GM23338 (cell line): ENCODE results near the gene SMIM14.

Experiments
- CREB1 ChIP-seq: fragments of 250-450 bp; sonication (Bioruptor Pico); IDR thresholded peaks from 2 replicates; pipeline ENCODE4 v1.5.0; 2020; ENCODE audit warnings: low read depth, mild to moderate bottlenecking, moderate library complexity
- EZH2 ChIP-seq: fragments of 200-600 bp; sonication (generic); IDR thresholded peaks from one replicate; pipeline ENCODE4 v1.8.0; 2017; ENCODE audit warnings: antibody characterized with exemption, mild to moderate bottlenecking, low read depth; ENCODE audit not compliant: unreplicated experiment
- EZH2phosphoT487 ChIP-seq: fragments of 200-600 bp; sonication (generic); IDR thresholded peaks from one replicate; pipeline ENCODE4 v1.8.1; 2018; ENCODE audit warnings: antibody characterized with exemption; ENCODE audit not compliant: unreplicated experiment
- JUNB ChIP-seq: IDR thresholded peaks from one replicate; pipeline ENCODE4 v1.6.1; 2016; ENCODE audit warnings: antibody characterized with exemption; ENCODE audit not compliant: unreplicated experiment
- NANOG ChIP-seq: IDR thresholded peaks from 2 replicates; pipeline ENCODE4 v1.6.1; 2016; ENCODE audit warnings: antibody characterized with exemption, borderline replicate concordance
- POLR2AphosphoS5 ChIP-seq: IDR thresholded peaks from 2 replicates; pipeline ENCODE4 v1.6.1; 2016; ENCODE audit warnings: antibody characterized with exemption, low read depth
- STAT1 ChIP-seq: IDR thresholded peaks from one replicate; pipeline ENCODE4 v1.6.1; 2016; ENCODE audit warnings: antibody characterized with exemption; ENCODE audit not compliant: unreplicated experiment
- TF ChIP-seq, protein P1 (sequence below), 2 experiments: fragments of 200-600 bp in 1 of 2; sonication (generic) in 1 of 2; conservative IDR thresholded peaks; 2 replicates each; pipeline versions ENCODE4 v1.5.1 to v1.6.1; 2016 to 2017; ENCODE audit warnings: antibody characterized with exemption in 2 of 2, low read depth in 2 of 2, mild to moderate bottlenecking in 2 of 2, moderate library complexity in 1 of 2
- TF ChIP-seq, protein P2 (sequence below): IDR thresholded peaks from one replicate; pipeline ENCODE4 v1.6.1; 2018; ENCODE audit warnings: antibody characterized with exemption; ENCODE audit not compliant: unreplicated experiment

DNA sequence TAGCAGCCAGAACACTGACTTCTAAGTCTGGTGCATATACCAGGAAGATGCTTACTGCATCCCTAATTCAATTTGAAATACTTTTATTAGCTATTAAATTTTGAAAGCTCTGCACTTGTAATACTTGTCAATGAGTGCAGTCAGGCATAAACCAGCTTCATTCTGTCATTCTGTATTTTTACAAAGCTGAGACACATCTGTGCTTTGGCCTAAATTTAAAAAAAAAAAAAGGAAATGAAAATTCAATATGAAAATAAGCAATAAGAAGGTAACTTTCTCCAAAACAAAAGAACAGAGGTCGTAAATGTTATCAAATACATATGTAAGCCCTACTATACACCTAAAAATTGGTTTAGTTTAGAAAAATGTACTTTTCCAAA, 7.0 kb downstream of the SMIM14 start:
- TF ChIP-seq STAT1 (no peak), POLR2AphosphoS5 (no peak), EZH2 (no peak), CREB1 (CRISPR knock-in tag) (no peak), EZH2phosphoT487 (no peak), JUNB (no peak), NANOG (no peak)
- TF ChIP-seq, protein P1, sequence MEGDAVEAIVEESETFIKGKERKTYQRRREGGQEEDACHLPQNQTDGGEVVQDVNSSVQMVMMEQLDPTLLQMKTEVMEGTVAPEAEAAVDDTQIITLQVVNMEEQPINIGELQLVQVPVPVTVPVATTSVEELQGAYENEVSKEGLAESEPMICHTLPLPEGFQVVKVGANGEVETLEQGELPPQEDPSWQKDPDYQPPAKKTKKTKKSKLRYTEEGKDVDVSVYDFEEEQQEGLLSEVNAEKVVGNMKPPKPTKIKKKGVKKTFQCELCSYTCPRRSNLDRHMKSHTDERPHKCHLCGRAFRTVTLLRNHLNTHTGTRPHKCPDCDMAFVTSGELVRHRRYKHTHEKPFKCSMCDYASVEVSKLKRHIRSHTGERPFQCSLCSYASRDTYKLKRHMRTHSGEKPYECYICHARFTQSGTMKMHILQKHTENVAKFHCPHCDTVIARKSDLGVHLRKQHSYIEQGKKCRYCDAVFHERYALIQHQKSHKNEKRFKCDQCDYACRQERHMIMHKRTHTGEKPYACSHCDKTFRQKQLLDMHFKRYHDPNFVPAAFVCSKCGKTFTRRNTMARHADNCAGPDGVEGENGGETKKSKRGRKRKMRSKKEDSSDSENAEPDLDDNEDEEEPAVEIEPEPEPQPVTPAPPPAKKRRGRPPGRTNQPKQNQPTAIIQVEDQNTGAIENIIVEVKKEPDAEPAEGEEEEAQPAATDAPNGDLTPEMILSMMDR (conservative IDR thresholded peaks at IDR 0.05; ENCODE audit: low read depth in 2 of 2), result no peak
- TF ChIP-seq, protein P2, sequence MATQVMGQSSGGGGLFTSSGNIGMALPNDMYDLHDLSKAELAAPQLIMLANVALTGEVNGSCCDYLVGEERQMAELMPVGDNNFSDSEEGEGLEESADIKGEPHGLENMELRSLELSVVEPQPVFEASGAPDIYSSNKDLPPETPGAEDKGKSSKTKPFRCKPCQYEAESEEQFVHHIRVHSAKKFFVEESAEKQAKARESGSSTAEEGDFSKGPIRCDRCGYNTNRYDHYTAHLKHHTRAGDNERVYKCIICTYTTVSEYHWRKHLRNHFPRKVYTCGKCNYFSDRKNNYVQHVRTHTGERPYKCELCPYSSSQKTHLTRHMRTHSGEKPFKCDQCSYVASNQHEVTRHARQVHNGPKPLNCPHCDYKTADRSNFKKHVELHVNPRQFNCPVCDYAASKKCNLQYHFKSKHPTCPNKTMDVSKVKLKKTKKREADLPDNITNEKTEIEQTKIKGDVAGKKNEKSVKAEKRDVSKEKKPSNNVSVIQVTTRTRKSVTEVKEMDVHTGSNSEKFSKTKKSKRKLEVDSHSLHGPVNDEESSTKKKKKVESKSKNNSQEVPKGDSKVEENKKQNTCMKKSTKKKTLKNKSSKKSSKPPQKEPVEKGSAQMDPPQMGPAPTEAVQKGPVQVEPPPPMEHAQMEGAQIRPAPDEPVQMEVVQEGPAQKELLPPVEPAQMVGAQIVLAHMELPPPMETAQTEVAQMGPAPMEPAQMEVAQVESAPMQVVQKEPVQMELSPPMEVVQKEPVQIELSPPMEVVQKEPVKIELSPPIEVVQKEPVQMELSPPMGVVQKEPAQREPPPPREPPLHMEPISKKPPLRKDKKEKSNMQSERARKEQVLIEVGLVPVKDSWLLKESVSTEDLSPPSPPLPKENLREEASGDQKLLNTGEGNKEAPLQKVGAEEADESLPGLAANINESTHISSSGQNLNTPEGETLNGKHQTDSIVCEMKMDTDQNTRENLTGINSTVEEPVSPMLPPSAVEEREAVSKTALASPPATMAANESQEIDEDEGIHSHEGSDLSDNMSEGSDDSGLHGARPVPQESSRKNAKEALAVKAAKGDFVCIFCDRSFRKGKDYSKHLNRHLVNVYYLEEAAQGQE, result no peak
